MM.1S (cell line): ENCODE results near the gene MRM1.

Experiments
- CTCF ChIP-seq: fragments of 300-600 bp; sonication (generic); IDR thresholded peaks from 2 replicates; pipeline ENCODE4 v1.5.1; 2016; ENCODE audit warnings: antibody characterized with exemption, low read length, mixed read lengths
- EZH2 ChIP-seq: fragments of 300-600 bp; sonication (generic); optimal IDR thresholded peaks from 2 replicates; pipeline ENCODE3; 2017; ENCODE audit warnings: low read depth, mild to moderate bottlenecking, antibody characterized with exemption, low read length, mixed read lengths
- EZH2phosphoT487 ChIP-seq: fragments of 300-600 bp; sonication (generic); IDR thresholded peaks from 2 replicates; pipeline ENCODE4 v1.6.1; 2018; ENCODE audit warnings: antibody characterized with exemption, low read length

- TF ChIP-seq CTCF (no peak), EZH2phosphoT487 (no peak), EZH2 (no peak)
Measured at GRCh38 chr17:36655726-36656125, 54.3 kb downstream of the MRM1 start.
